Measurements from ENCODE around the gene GIMAP7. TPM values are rescaled to one million over a fixed set of nuclear protein-coding genes. Genes with fewer than 3 reads are reported as not detected.
"Not testable (repeated sequence)": the region's sequence is repeated elsewhere in the genome, so short reads cannot be mapped to it uniquely, and the experiment has no call there.

The GIMAP7 gene
- not detected in 2 replicates for total RNA-seq (2014; rRNA removed; shearing (Covaris generic))

- DNase-seq (ENCODE audit: low read depth) = no peak
Measured at GRCh38 chr7:150514748-150515222, at the start of gene GIMAP7. TSS of gene GIMAP7 (plus strand) at chr7:150514872. CDS start at chr7:150519975, 5,103 bp downstream.

- DNase-seq (ENCODE audit: low read depth) = no peak
Measured at GRCh38 chr7:150464962-150465361, 49.7 kb upstream of the GIMAP7 start.

GRCh38 chr7:150465414-150465813 lies 49.3 kb upstream of the GIMAP7 start:
- no peak for DNase-seq (ENCODE audit: low read depth)

- no peak for DNase-seq (ENCODE audit: low read depth)
Measured at GRCh38 chr7:150466477-150466876, 48.2 kb upstream of the GIMAP7 start.

- no peak for DNase-seq (ENCODE audit: low read depth)
Measured at GRCh38 chr7:150468241-150468640, 46.4 kb upstream of the GIMAP7 start.

- DNase-seq (ENCODE audit: low read depth) = no peak
Measured at GRCh38 chr7:150471886-150472285, 42.8 kb upstream of the GIMAP7 start.

GRCh38 chr7:150473902-150474301 lies 40.8 kb upstream of the GIMAP7 start:
- no peak for DNase-seq (ENCODE audit: low read depth)

- no peak for DNase-seq (ENCODE audit: low read depth)
Measured at GRCh38 chr7:150476285-150476684, 38.4 kb upstream of the GIMAP7 start.

- no peak for DNase-seq (ENCODE audit: low read depth)
Measured at GRCh38 chr7:150476819-150477631, 37.6 kb upstream of the GIMAP7 start.

- DNase-seq (ENCODE audit: low read depth) = no peak
Measured at GRCh38 chr7:150479023-150479716, 35.5 kb upstream of the GIMAP7 start.

- DNase-seq (ENCODE audit: low read depth) = no peak
Measured at GRCh38 chr7:150481186-150481920, 33.3 kb upstream of the GIMAP7 start.

- no peak for DNase-seq (ENCODE audit: low read depth)
Measured at GRCh38 chr7:150481922-150482321, 32.8 kb upstream of the GIMAP7 start.

GRCh38 chr7:150483514-150483913 lies 31.2 kb upstream of the GIMAP7 start:
- DNase-seq (ENCODE audit: low read depth) = not testable (repeated sequence)

- DNase-seq (ENCODE audit: low read depth) = not testable (repeated sequence)
Measured at GRCh38 chr7:150484071-150484470, 30.6 kb upstream of the GIMAP7 start.

GRCh38 chr7:150487625-150488024 lies 27.0 kb upstream of the GIMAP7 start:
- no peak for DNase-seq (ENCODE audit: low read depth)

GRCh38 chr7:150489782-150490181 lies 24.9 kb upstream of the GIMAP7 start:
- DNase-seq (ENCODE audit: low read depth) = no peak

GRCh38 chr7:150493442-150493841 lies 21.2 kb upstream of the GIMAP7 start:
- DNase-seq (ENCODE audit: low read depth) = not testable (repeated sequence)

GRCh38 chr7:150502519-150502918 lies 12.2 kb upstream of the GIMAP7 start:
- no peak for DNase-seq (ENCODE audit: low read depth)

- DNase-seq (ENCODE audit: low read depth) = no peak
Measured at GRCh38 chr7:150503155-150503554, 11.5 kb upstream of the GIMAP7 start.

GRCh38 chr7:150503581-150503980 lies 11.1 kb upstream of the GIMAP7 start:
- DNase-seq (ENCODE audit: low read depth) = no peak

- DNase-seq (ENCODE audit: low read depth) = no peak
Measured at GRCh38 chr7:150507947-150508602, 6.6 kb upstream of the GIMAP7 start.

- DNase-seq (ENCODE audit: low read depth) = no peak
Measured at GRCh38 chr7:150511048-150511447, 3.6 kb upstream of the GIMAP7 start.
